ENCODE measurements around the gene AKAP8. TPM values are rescaled to one million over a fixed set of nuclear protein-coding genes. Genes with fewer than 3 reads are reported as not detected.
A peak's percentile ranks its signal among the peaks of the same experiment; 100 is the strongest.

Gene AKAP8
- total RNA-seq, 1 experiment from 2014 or later, result 29.6 TPM

DNA sequence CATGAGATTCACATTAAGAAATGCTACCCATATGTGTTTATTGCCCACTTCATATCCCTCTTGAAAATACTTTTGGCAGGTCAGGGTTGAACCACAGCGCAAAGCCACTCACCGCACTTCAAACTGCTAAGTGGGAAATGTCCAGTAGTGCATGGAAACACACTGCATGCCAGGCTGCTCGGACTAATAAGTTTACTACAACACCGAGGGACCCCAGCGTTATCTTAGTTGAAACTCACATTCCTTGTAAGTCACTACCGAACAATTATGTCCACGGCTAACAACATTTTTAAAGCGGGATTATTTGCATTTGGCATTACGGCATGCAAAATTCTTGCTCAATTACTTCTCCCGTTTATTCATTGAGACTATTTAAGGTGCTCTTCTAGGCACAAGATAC, 51.3 kb downstream of the AKAP8 start:
- DNase-seq, result peak; percentile 16
- Histone ChIP-seq H3K36me3 (peaks cover 43% of the 10 kb centered on the region), H3K4me3 (no peak overlapping the region), H3K9me3 (no peaks in the 10 kb centered on the region), H3K27me3 (no peaks in the 10 kb centered on the region)

DNA sequence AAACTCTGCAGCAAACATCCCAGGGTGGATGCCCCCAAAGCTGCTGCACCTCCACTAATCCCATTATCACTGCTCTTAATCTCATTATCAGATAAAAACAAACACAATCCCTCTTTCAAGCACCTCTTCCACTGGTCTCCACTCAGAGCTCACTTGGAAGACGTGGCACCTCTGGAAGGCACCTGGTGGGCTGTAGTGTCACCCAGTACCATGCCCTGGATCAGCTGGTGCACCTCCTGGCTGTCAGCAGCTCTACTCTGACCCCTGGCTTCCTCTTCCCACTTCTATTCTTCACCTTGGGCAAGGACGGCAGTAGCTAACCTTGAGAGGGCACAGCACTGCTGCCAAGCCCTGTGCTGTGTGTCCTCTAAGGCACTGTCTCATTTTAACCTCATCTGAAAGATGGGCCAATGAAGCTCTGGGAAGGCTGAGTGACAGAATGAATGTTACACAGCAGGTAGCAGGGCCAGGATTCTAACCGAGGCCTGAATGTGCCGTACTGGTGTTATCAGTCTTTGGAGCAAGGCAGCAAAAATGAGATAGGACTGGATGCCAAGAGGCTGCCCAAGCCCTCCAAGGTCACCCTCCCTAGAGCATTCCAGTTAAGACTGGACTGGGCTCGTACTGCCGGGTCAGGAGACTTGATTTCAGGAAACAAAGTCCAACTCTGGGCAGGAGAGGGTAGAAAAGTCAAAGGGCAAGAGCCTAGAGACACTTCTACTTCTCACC, 54.6 kb downstream of the AKAP8 start:
- Histone ChIP-seq H3K9me3 (no peaks in the 10 kb centered on the region), H3K27me3 (no peaks in the 10 kb centered on the region), H3K36me3 (peaks cover 34% of the 10 kb centered on the region), H3K4me3 (no peak overlapping the region)
- no peak for DNase-seq

DNA sequence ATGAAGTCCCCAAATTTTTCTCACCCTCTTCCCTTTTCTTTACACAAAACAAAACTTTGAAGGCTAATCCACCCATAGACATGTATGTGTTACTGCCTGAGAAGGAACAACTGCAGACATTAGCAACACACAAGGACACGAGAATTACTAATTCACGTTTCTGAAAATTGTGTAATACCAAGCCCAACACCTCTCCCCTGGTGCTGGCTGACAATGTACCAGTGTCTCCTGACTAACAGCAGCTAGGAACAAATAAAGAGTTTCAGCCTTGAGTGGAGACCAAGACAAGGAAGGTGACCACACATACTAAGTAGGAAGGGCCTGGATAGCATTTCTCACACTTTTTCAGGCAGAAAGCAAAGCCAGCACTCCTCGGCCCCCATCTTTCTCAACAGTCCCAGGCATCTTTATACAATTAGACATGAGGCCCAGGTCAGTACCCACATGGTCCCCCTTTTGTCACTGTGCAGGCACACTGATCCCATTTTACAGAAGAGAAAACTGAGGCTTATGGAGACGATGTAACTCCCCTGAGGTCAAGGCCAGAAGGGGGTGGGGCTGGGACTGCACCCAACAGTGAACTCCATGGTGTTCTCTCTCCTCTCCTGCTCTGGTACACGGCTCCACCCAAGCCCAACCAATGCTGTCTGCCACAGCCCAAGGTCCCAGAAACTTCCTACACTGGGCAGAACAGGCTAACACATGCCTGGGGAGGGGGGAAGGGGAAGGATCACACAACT, 55.9 kb downstream of the AKAP8 start:
- no peaks in the 10 kb centered on the region for H3K9me3 ChIP-seq
- no peaks in the 10 kb centered on the region for H3K27me3 ChIP-seq
- peaks cover 37% of the 10 kb centered on the region for H3K36me3 ChIP-seq
- no peak overlapping the region for H3K4me3 ChIP-seq
- DNase-seq, result peak; percentile 37

DNA sequence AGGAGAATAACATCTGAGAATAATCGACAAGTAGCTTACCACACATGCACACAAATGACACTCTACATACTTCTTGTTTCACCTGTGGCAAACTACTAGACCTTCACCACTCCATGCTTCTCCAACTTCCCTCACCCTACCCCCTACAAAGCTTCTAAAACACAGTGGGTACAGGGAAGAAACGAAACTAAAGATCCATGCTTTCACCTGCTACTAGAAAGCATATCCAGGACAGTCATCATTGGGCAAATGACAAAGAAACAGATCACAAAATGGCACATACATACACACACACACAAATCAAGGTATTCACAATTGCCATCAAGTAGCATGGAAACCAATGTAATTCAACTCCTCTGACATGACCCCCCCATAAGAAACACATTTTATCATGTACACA, 57.8 kb downstream of the AKAP8 start:
- no peaks in the 10 kb centered on the region for H3K9me3 ChIP-seq
- H3K4me3 ChIP-seq, result no peak overlapping the region
- DNase-seq, result no peak
- H3K27me3 ChIP-seq, result no peaks in the 10 kb centered on the region
- peaks cover 36% of the 10 kb centered on the region for H3K36me3 ChIP-seq

DNA sequence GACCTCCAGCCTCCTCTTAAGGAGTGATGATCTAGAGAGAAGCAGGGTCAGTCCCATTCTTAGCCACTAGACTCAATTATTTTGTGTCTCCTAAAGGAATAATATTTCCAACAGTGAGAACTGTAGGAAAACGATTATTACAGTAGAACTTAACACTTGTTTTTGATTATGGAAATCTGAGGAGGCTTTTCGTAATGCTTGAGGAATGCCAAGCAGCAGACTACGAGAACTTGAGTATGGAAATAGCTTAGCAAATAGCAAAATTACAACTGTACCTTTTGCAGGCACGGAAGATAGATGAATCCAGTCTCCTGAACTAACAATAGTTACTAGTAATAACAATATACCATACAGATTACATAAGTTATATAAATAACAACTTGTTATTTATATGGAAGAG, 59.5 kb downstream of the AKAP8 start:
- no peak overlapping the region for H3K4me3 ChIP-seq

DNA sequence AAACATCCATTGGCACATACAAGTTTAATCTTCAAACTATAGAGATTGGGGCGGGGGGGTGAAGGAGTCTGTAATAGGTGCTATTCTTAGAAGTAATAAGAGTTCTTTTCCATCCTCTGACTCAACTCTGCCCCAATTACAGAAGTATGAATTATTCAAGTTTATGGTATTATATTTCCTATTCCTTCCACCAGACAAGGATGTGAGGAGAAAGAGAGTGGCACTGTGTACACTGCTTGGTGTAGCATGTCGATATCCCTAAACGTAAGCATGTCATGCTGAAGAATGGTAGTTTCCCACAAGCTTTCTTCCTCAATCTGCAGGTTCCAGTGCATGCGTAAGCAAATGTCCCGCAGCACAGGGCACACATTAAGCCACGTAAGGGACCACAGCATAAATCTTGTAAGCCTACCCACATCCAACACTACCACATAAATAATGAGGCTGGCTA, 61.3 kb downstream of the AKAP8 start:
- no peak for DNase-seq
- Histone ChIP-seq H3K4me3 (no peak overlapping the region), H3K36me3 (peaks cover 46% of the 10 kb centered on the region)

More for the DNA sequence above, 59.5 kb downstream of the AKAP8 start:
- Histone ChIP-seq H3K36me3 (peaks cover 43% of the 10 kb centered on the region), H3K9me3 (no peaks in the 10 kb centered on the region), H3K27me3 (no peaks in the 10 kb centered on the region)
- no peak for DNase-seq

DNA sequence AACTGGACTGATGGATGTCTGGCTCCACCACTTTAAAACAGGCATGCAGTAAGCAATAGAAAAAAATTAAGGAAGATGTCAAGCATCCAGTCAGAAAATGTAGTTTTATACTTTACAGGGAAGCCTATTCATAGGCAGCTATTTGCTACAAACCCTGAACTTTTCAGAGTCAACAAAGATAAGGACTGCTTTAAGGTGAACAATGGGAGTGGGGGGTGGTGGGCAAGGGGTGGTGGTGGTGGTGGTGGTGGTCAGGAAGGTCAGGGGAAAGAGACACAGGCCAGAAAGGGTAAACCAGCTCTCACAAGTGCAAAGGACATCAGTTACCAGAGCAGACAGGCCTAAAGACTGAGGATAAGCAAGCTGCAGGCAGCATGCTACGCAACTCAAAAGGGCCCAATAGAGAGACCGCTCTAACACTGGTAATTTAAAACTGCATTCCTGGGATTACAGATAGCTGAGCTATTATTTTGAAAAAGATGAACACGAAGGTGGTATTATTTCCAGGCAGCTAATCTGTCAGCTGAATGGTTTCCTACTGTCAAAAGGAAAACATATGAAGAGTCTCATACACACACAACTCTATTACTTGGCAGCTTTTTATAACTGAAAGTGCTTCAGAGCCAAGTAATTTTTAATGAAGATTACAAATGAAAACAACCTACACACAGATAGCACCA, 62.1 kb downstream of the AKAP8 start:
- Histone ChIP-seq H3K9me3 (no peaks in the 10 kb centered on the region), H3K27me3 (no peaks in the 10 kb centered on the region), H3K4me3 (no peak overlapping the region), H3K36me3 (peaks cover 50% of the 10 kb centered on the region)
- no peak for DNase-seq

More for the DNA sequence above, 61.3 kb downstream of the AKAP8 start:
- Histone ChIP-seq H3K27me3 (no peaks in the 10 kb centered on the region), H3K9me3 (no peaks in the 10 kb centered on the region)

DNA sequence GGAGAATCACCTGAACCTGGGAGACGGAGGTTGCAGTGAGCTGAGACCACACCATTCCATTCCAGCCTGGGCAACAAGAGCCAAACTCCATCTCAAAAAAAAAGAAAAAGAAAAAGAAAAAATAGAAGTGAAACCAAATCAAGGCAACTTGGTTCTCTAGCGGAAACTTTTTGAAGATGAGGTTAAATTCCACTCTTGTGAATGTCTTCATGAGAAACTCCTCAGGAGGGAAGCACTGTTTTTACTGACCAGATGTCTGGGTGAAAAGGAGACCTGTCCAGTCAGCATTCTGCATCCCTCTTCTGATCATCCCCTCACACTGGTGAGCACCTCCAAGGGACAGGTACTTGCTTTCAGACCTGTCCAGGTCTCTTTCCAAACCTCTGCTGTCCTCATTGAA, 63.1 kb downstream of the AKAP8 start:
- H3K4me3 ChIP-seq, result no peak overlapping the region
- H3K27me3 ChIP-seq, result no peaks in the 10 kb centered on the region
- H3K9me3 ChIP-seq, result no peaks in the 10 kb centered on the region
- H3K36me3 ChIP-seq, result peaks cover 52% of the 10 kb centered on the region
- no peak for DNase-seq

DNA sequence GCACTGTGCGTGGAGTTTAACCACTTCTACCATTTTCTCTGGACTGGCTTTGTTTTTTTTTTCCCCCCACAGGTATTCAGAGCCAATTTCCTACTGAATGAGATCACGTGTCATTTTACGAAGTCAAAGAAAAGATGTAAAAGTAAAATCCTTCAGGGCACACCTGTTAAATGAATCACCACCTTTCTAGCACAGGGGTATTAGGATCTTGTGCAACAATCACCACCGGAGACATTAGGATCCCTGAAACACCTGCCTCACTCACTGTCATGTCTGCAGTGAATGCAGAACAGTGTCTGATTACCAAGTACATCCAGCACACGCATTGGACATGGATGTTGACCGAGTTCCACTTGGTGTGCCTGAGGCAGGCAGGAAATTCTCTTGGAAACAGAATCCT, 64.5 kb downstream of the AKAP8 start:
- Histone ChIP-seq H3K36me3 (peaks cover 54% of the 10 kb centered on the region), H3K4me3 (no peak overlapping the region), H3K9me3 (no peaks in the 10 kb centered on the region), H3K27me3 (no peaks in the 10 kb centered on the region)
- DNase-seq, result no peak

DNA sequence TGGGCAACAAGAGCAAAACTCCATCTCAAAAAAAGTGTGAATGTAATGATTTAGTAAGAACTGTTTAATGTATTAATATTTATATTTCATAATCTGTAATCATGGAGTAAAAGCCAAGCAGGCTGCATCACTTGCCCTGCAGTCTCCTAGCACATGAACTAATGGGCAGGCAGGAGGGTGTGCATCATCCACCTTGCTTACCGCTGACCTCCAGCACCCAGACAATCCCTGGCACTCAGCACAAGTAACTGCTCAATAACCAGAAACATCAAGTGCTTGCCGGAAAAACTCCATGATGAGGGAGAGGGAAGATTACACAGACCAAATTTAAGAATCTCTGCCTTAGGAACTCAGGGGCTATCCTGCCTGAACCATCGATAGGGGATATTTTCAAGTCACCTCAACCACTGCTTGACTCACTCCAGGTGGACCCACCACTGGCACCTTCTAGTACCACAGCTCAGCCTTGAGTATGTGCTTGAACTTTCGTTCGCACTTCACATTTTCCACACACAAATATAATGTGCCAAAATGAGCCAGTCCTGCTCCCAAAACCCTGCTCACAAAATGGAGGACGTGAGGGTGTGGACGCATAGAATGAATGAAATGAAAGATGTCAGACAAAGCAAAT, 65.8 kb downstream of the AKAP8 start:
- DNase-seq, result no peak
- Histone ChIP-seq H3K4me3 (no peak overlapping the region), H3K9me3 (no peaks in the 10 kb centered on the region), H3K36me3 (peaks cover 43% of the 10 kb centered on the region), H3K27me3 (no peaks in the 10 kb centered on the region)

DNA sequence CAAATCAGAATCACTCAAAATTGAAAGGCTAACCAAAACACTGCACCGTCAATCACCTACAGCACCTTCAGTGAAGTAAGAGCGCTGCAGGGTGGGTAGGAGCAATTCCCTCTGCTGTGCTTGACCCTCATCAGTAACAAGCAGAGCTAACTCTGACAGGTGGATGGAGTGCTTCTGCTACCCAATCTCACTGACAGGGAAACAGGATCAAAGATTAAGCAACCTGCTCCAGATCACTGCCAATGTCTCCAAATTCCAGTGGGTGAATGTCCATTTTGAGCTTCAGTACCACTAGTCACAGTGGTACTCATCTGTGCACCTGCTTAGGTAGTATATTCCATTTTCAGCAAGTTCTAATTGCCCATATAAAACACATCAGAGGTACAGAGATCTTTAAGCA, 72.4 kb downstream of the AKAP8 start:
- DNase-seq, result no peak
- Histone ChIP-seq H3K4me3 (no peak overlapping the region), H3K27me3 (no peaks in the 10 kb centered on the region), H3K9me3 (peaks cover 18% of the 10 kb centered on the region), H3K36me3 (peaks cover 32% of the 10 kb centered on the region)

DNA sequence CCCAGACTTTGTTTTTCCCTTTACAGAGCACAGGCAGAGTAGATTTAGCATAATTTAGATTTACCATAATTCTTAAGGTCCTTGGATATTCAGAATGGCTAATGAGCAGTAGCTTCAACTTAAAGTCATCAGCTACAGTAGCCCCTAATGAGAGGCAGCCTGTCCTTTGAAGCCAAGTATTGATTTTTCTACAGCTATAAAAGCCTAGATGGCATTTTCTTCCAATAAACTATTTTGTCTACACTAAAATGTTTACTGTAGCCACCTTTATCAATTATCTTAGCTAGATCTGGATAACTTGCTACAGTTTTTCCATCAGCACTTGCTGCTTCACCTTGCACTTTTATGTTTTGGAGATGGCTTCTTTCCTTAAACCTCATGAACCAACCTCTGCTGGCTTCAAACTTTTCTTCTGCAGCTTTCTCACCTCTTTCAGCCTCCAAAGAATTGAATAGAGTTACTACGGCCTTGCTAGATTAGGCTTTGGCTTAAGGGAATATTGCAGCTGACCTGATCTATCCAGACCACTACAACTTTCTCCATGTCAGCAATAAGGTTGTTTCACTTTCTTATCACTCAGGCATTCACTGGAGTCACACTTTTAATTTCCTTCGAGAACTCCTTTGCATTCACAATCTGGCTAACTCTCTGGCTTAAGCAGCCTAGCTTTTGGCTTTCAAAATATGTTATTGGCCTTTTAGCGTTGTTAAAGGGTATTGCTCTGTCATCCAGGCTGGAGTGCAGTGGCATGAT, 73.8 kb downstream of the AKAP8 start:
- no peaks in the 10 kb centered on the region for H3K27me3 ChIP-seq
- peaks cover 18% of the 10 kb centered on the region for H3K9me3 ChIP-seq
- no peak for DNase-seq
- no peak overlapping the region for H3K4me3 ChIP-seq
- H3K36me3 ChIP-seq, result peaks cover 30% of the 10 kb centered on the region

DNA sequence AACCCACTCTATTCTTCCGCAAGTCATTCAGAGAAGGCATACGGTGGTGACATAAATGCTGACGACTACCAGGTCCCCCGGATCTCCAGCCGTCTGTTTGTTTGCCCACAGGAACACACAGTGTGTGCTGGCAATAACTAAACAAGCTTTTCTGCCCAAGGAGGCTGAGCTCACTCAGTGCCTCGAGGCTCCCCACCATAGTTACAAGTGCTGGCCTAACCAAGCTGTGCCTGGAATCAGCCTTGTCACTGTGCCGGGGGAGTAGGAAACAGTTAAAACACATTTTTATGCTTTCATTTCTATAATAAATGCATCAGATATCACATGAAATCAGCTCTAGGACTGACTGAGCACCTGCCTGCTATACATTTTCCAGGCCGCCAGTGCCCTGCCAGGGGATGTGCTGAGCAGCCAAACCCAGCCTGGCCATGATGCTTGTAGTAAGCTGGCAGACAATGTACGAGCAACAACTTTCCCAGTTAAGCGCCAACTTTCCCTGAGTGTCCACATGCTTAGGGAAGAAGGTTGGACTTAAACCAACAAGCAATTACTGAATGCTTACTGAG, 75.4 kb downstream of the AKAP8 start:
- H3K9me3 ChIP-seq, result peaks cover 18% of the 10 kb centered on the region
- H3K27me3 ChIP-seq, result no peaks in the 10 kb centered on the region
- peak; percentile 88 for DNase-seq
- H3K36me3 ChIP-seq, result peaks cover 39% of the 10 kb centered on the region
- H3K4me3 ChIP-seq, result no peak overlapping the region

Data from MG63 (cell line).